KOPT-K1 (cell line): ENCODE data around the gene FAXDC2.

Source experiments
- H3K27ac ChIP-seq: fragments of 200-600 bp; sonication (generic); 2 replicates; pipeline ENCODE4 v1.5.1; 2016; ENCODE audit warnings: antibody characterized with exemption, mild to moderate bottlenecking, low read depth, low read length; ENCODE audit not compliant: poor library complexity, severe bottlenecking
- H3K36me3 ChIP-seq: fragments of 200-600 bp; sonication (generic); 2 replicates; pipeline ENCODE4 v1.5.1; 2017; ENCODE audit warnings: antibody characterized with exemption, mild to moderate bottlenecking, low read length, moderate library complexity; ENCODE audit not compliant: insufficient read depth
- H3K9me3 ChIP-seq: fragments of 200-600 bp; sonication (generic); 2 replicates; pipeline ENCODE4 v1.5.1; 2017; ENCODE audit warnings: antibody characterized with exemption, low read length, mild to moderate bottlenecking; ENCODE audit not compliant: insufficient read depth, poor library complexity, severe bottlenecking

The FAXDC2 gene

GRCh38 chr5:154806176-154806575, 44.2 kb downstream of the FAXDC2 start:
- Histone ChIP-seq H3K9me3 (no peaks in the 10 kb centered on the region), H3K36me3 (peaks cover 99% of the 10 kb centered on the region), H3K27ac (no peak overlapping the region)

GRCh38 chr5:154802050-154802449, 48.4 kb downstream of the FAXDC2 start:
- no peak overlapping the region for H3K27ac ChIP-seq
- no peaks in the 10 kb centered on the region for H3K9me3 ChIP-seq
- peaks cover 100% of the 10 kb centered on the region for H3K36me3 ChIP-seq

GRCh38 chr5:154801083-154801482, 49.3 kb downstream of the FAXDC2 start:
- Histone ChIP-seq H3K9me3 (no peaks in the 10 kb centered on the region), H3K27ac (no peak overlapping the region), H3K36me3 (peaks cover 100% of the 10 kb centered on the region)

DNA sequence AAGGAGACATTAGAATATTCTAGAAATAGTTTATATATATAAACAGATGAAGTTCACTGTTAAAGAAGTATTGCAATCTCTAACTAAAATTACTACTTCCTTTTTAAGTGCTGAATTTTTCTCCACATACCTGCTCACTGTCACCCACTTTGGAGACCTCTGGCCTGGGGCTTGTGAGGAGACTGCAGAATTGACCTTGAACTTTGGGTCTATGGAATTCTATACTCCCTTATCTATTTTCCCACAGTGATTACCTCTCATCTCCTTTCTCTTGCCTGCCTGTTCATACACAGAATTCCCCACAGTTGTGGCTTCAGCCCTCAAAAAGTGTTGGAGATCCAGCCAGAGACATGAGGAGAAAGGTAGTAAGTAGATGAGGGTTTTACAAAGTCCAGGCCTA, 49.8 kb downstream of the FAXDC2 start:
- no peak overlapping the region for H3K27ac ChIP-seq
- H3K9me3 ChIP-seq, result no peaks in the 10 kb centered on the region
- peaks cover 97% of the 10 kb centered on the region for H3K36me3 ChIP-seq

- H3K36me3 ChIP-seq, result peaks cover 97% of the 10 kb centered on the region
- no peaks in the 10 kb centered on the region for H3K9me3 ChIP-seq
- H3K27ac ChIP-seq, result no peak overlapping the region
Measured at GRCh38 chr5:154797762-154798161, 52.6 kb downstream of the FAXDC2 start.

GRCh38 chr5:154795235-154795596, 55.2 kb downstream of the FAXDC2 start:
- Histone ChIP-seq H3K36me3 (peaks cover 97% of the 10 kb centered on the region), H3K27ac (no peak overlapping the region), H3K9me3 (no peaks in the 10 kb centered on the region)

- Histone ChIP-seq H3K27ac (no peak overlapping the region), H3K9me3 (no peaks in the 10 kb centered on the region), H3K36me3 (peaks cover 97% of the 10 kb centered on the region)
Measured at GRCh38 chr5:154794525-154795234, 55.7 kb downstream of the FAXDC2 start.

DNA sequence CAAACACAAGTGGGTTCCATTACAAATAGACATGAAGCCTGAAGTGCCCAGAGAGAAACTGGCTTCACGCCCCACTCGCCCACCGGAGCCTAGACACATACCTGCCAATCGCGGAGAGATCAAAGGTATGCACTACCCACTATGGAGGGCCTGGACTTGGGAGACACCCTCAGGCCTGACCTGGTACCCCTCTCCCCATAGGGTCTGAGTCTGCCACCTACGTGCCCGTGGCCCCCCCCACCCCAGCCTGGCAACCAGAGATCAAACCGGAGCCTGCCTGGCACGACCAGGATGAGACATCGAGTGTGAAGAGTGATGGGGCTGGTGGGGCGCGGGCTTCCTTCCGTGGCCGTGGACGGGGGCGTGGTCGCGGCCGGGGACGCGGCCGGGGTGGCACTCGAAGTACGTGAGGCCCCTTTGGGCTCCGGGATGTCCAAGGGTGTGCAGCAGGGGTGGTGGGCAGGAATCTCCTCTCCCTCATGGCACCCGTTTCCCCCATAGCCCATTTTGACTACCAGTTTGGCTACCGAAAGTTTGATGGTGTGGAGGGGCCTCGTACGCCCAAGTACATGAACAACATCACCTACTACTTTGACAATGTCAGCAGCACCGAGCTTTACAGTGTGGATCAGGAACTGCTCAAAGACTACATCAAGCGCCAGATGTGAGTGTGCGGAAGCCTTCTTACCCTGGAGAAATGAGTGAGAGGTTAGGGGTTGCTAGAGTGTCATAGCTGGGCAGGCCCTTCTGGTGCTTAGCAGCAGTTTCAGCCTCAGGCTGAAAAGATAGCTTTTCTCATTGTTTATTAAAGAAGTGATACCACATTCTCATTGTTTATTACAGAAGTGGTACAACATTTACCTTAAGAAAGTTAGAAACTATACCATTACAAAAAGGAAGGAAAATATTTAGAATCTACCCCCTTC, 56.5 kb downstream of the FAXDC2 start:
- no peak overlapping the region for H3K27ac ChIP-seq
- peaks cover 90% of the 10 kb centered on the region for H3K36me3 ChIP-seq
- H3K9me3 ChIP-seq, result no peaks in the 10 kb centered on the region

DNA sequence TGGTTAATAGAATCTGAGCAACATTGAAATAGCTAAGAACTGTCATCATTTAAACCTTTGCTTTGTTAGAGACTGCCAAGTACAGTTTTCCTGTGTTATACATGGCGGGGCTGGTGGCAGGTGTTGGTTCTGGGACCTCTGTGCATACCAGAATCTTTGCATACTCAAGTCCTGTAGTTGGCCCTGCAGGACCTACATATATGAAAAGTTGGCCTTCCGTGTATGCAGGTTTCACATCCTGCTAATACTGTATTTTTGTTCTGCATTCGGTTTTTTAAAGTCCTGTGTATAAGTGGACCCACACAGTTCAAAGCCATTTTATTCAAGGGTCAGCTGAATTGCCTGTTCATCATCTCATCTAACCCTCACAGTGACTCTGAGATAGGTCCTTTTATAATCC, 58.9 kb downstream of the FAXDC2 start:
- Histone ChIP-seq H3K9me3 (no peaks in the 10 kb centered on the region), H3K36me3 (peaks cover 79% of the 10 kb centered on the region), H3K27ac (no peak overlapping the region)

GRCh38 chr5:154788212-154788611, 62.2 kb downstream of the FAXDC2 start:
- peaks cover 69% of the 10 kb centered on the region for H3K36me3 ChIP-seq
- no peaks in the 10 kb centered on the region for H3K9me3 ChIP-seq
- H3K27ac ChIP-seq, result no peak overlapping the region

DNA sequence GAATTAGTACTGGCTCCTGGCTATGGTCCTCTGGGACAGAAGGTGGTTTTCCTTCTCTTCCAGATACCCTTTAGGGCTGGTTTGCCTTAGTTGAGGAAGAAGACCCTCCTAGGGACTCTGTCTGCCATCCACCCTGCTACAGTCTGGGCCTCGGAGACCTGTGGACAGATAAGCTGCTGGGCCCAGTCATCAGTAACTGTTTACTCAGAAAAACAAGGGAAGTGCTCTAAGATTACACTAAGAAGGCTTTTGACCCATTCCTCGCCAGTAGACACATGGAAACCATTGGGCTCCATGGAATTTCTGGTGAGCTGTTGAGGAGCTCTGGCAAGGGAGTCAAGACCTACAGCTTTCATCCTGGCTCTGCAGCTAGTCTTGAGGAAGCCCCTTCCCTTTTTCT, 64.0 kb downstream of the FAXDC2 start:
- H3K9me3 ChIP-seq, result no peaks in the 10 kb centered on the region
- H3K27ac ChIP-seq, result no peak overlapping the region
- H3K36me3 ChIP-seq, result peaks cover 61% of the 10 kb centered on the region

DNA sequence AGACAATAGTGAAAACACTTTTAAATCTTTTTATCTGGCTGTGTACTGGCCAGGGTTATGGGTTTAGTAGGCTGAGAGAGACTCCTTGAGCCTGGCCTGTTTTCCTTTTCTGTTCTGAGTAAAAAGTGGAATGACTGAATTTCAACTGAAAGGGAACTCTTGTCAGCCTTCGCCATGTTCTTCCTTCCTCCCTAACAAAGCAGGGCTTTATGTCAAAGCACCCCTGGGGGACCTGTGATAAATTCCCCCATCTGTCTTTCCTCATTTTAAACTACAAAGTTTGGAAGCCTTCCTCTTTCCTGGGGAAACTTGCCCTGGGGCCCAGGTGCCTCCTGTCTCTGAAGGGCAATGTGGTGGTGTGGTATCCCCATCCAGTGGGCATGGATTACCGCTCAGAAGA, 65.5 kb downstream of the FAXDC2 start:
- H3K9me3 ChIP-seq, result no peaks in the 10 kb centered on the region
- H3K36me3 ChIP-seq, result peaks cover 47% of the 10 kb centered on the region
- H3K27ac ChIP-seq, result no peak overlapping the region

DNA sequence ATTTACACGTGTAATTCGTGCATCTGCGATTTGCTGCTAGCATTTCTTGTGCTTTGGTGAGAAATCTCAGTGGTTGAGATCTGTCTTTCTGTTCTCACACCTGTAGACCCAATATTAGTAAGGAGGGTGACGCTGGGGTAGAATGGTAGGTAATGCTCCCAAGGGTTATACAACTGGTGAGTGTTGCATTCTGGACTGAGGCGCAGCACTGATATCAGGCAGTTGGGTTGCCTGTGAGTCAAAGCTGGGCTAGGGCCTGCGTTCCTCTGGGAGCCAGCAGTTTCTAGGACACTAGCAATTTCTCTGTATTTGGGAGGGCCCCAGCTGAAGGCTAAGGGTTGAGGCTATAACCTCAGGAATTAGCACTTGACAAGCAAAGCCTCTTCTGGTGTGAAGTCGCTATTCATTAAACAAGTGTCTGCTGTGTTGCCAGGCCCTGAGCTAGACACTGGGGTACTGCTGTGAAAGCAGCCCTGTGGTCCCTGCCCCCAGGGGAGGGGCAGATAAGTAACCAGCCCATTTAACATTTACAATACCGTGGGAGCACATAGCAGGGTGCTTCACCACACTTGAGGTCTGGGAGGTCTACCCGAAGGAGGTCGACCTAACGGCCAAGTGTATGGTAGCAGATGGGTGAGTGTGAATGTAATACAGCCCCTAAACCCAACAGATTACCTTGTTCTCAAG, 66.5 kb downstream of the FAXDC2 start:
- Histone ChIP-seq H3K27ac (no peak overlapping the region), H3K36me3 (peaks cover 47% of the 10 kb centered on the region), H3K9me3 (no peaks in the 10 kb centered on the region)

DNA sequence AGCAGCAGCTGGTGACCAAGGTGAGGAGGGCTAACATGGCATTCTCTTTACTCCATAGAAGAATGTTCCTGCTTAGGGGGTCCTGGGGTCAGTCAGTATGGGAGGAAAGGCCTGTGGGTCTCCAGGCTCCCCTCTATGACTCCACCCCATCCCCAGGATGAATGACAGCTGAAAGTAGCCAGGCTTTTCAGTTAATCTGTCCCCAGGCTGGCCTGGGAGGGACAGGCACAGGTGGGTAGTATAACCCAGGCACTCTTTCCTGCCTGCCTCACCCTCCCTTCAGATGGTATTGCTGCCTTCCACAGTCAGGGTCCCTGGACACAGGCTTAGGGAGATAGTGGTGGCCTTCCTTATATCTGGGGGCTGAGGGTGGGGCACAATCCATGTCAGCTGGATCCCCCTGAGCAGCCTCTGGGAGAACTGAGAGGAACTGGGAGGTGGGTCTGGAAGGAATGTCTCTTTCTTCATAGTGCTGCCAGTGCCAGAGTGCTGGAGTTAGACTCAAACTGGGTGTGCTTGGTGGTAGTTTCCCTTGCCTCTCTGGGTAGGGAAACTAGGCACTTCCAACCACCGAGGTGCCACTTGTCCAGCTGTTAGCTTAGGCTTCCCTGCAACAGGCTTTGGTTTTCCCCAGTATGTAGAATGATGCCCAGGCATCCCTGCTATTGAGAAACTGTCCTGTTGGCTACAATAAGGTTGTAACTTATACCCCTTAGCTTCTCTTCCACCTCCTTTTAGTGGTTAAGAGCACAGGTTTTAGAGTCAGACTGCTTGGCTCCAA, 67.4 kb downstream of the FAXDC2 start:
- no peak overlapping the region for H3K27ac ChIP-seq
- no peaks in the 10 kb centered on the region for H3K9me3 ChIP-seq
- H3K36me3 ChIP-seq, result peaks cover 41% of the 10 kb centered on the region

DNA sequence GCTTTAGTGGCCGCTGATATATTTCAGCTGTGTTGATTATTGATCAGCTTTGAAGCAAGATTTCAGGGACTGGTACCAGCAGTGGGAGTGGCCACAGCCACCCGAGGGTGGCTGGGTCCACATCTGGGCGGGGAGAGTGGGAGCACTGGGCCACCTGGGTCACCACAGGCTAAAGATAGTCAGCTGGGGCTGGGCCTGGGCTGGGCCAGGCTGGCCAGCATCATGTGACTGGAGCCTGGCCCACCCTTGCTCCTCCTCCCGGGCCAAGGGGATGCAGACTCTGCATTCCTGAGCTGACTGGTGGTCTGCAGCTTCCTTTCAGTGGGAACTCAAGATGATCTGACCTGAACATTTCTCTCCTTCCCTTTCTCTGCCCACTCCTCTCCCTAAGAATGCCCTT, 68.1 kb downstream of the FAXDC2 start:
- H3K27ac ChIP-seq, result no peak overlapping the region

More for the DNA sequence above, 68.1 kb downstream of the FAXDC2 start:
- H3K36me3 ChIP-seq, result peaks cover 39% of the 10 kb centered on the region
- H3K9me3 ChIP-seq, result no peaks in the 10 kb centered on the region
